ENCODE measurements around the gene ABR.
A peak's percentile ranks its signal among the peaks of the same experiment; 100 is the strongest.
"Not testable (repeated sequence)": the region's sequence is repeated elsewhere in the genome, so short reads cannot be mapped to it uniquely, and the experiment has no call there.

The ABR gene

GRCh38 chr17:1071103-1071825, 108.5 kb downstream of the ABR start:
- no peak for DNase-seq (ENCODE audit: low read depth)

- no peak for DNase-seq (ENCODE audit: low read depth)
Observed at GRCh38 chr17:1070411-1070810, 109.4 kb downstream of the ABR start.

DNA sequence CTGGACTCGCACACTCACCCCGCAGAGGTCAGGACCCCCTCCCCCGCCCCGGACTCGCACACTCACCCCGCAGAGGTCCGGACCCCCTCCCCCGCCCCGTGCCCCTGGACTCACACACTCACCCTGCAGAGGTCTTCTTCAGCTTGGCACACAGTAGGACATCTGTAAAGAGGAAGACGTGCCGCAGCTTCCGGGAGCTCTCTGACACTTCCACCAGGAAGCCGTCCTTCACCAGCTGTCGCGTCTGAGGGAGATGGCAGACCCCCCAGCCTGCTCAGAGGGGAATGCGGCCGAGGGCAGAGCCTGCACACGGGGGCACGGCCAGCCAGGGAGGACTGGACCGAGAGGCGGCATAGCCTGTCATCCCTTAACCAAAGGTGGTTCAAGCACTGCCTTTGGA, 109.9 kb downstream of the ABR start:
- no peak for DNase-seq (ENCODE audit: low read depth)

- no peak for DNase-seq (ENCODE audit: low read depth)
Observed at GRCh38 chr17:1068356-1068755, 111.4 kb downstream of the ABR start.

GRCh38 chr17:1067282-1067956, 112.4 kb downstream of the ABR start:
- no peak for DNase-seq (ENCODE audit: low read depth)

DNA sequence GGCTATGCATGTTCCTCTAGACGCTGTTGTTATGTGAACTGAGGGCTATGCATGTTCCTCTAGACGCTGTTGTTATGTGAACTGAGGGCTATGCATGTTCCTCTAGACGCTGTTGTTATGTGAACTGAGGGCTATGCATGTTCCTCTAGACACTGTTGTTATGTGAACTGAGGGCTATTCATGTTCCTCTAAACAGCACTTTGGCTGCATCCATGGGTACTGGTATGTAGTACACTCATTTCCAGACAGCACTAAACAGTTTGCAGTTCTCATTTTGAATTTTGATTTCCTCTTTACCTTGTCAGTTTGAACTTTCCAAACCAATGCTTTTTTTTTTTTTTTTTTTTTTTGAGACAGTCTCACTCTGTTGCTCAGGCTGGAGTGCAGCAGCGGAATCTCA, 114.4 kb downstream of the ABR start:
- not testable (repeated sequence) for DNase-seq (ENCODE audit: low read depth)

DNA sequence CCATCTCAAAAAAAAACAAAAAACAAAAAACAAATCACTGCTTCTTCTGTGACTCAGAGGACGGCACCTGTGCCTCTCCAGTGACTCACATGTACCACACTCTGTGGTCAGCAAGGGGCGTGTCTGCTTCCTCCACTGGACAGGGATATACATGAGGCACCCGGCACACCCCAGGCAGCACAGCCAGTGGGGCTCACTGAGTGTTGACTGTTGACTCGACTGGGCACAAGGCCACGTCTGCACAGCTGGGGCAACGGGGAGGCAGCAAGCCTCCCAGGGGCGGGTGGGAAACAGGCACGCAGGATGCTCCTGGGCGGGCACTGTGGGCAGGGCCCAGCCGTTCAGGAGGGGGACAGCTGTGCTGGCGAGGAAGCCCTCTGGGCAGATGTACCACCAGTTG, 118.8 kb downstream of the ABR start:
- DNase-seq (ENCODE audit: low read depth) = no peak

- no peak for DNase-seq (ENCODE audit: low read depth)
Observed at GRCh38 chr17:1059131-1059795, 120.5 kb downstream of the ABR start.

DNA sequence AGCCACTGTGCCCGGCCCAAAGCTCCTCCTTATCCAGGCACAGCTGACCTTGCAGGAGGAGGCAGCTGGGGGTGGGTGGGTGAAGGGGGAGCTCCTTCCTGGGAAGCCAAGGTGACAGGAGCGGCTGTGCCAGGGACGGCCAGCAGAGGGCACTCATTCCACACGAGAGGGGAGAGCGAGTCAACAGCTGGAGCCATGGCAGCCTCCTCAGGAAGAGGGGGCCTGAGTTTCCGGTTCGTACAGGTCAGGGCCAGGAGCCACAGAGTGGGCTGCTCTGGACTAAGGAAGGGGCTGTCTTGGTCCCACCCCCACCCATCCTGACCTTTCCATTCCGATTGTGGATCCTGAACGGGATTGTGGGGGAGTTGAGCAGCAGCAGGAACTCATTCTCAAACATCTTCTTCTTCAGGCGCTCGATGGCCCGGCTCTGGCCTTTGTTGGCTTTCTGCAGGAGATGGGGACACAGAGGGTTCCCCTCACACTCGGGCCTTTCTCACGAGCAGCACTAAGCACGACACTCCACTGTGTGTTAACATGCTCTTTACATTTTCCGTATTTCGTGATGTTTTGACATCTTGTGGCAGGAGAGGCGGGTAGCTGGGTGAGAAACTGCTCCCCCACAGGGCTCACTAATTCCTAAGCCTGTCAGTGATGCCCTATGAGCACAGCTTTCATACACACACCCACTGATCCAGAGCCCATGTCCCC, 121.2 kb downstream of the ABR start:
- peak; percentile 26 for DNase-seq (ENCODE audit: low read depth)

DNA sequence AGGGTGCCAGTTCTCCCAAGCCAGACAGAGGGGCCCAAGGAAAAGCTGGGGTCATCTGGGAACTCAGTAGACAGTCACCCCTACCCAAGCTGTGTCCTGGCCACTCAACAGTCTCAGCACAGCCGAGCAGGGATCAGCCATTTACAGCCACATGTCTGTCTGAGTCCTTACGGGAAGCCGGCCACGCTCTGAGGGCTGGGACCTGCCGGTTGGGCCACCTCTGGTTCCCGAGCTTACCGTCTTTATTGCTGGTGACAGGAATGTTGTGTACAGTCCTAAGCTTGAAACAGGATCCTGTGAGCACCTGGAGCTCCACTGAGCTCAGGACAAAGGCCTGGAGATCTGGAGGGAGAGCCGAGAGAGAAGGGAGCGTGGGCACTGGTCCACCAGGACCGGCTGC, 123.0 kb downstream of the ABR start:
- no peak for DNase-seq (ENCODE audit: low read depth)

GRCh38 chr17:1055751-1056645, 123.8 kb downstream of the ABR start:
- peak; percentile 17 for DNase-seq (ENCODE audit: low read depth)

GRCh38 chr17:1055231-1055630, 124.5 kb downstream of the ABR start:
- no peak for DNase-seq (ENCODE audit: low read depth)

DNA sequence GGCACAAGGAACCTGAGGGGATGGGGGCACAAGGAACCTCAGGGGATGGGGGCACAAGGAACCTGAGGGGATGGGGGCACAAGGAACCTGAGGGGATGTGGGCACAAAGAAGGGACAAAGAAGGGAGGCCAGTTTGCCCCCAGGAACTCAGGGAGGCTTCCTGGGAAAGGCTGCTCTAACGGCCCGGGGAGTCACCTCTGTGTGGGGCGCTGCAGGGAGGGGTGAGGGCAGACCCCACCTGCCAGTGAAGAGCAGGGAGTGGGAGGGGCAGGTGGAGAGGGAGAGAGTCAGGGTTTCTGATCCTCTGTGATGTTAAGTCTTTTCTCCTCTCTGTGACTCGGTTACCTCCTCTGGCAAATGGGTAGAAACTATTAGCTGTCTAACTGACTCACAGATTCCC, 125.1 kb downstream of the ABR start:
- no peak for DNase-seq (ENCODE audit: low read depth)

- DNase-seq (ENCODE audit: low read depth) = no peak
Observed at GRCh38 chr17:1053661-1054360, 126.0 kb downstream of the ABR start.

GRCh38 chr17:1050996-1051925, 128.5 kb downstream of the ABR start:
- no peak for DNase-seq (ENCODE audit: low read depth)

GRCh38 chr17:1050246-1050995, 129.4 kb downstream of the ABR start:
- no peak for DNase-seq (ENCODE audit: low read depth)

GRCh38 chr17:1049446-1050225, 130.1 kb downstream of the ABR start:
- no peak for DNase-seq (ENCODE audit: low read depth)

DNA sequence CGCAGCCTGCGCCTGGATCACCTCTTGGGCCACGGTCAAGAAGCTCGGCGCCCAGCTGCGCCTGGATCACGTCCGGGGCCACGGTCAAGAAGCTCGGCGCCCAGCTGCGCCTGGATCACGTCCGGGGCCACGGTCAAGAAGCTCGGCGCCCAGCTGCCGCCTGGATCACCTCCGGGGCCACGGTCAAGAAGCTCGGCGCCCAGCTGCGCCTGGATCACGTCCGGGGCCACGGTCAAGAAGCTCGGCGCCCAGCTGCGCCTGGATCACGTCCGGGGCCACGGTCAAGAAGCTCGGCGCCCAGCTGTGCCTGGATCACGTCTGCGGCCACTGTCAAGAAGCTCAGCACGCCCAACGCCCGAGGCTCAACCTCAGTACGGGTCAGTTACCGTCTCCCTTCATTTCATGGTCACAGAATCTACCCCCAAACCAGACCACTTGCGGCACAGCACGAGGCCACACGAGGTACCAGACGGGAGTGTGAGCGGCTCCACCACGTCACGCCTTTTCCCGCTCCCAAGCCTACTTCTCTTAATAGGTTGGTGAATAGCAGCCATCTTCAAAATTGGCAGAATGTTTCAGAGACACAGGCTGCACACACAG, 131.2 kb downstream of the ABR start:
- DNase-seq (ENCODE audit: low read depth) = not testable (repeated sequence)
